HG03108 (cell line): ENCODE data around the gene PFDN6.

ENCODE experiments used
- ATAC-seq: cut with Tn5 transposase; IDR thresholded peaks from one replicate; pipeline ENCODE4 v1.9.1; 2021; ENCODE audit warnings: moderate library complexity; ENCODE audit not compliant: unreplicated experiment

Gene PFDN6

GRCh38 chr6:33294086-33294823 is 4.9 kb downstream of the PFDN6 start:
- ATAC-seq, result no peak

DNA sequence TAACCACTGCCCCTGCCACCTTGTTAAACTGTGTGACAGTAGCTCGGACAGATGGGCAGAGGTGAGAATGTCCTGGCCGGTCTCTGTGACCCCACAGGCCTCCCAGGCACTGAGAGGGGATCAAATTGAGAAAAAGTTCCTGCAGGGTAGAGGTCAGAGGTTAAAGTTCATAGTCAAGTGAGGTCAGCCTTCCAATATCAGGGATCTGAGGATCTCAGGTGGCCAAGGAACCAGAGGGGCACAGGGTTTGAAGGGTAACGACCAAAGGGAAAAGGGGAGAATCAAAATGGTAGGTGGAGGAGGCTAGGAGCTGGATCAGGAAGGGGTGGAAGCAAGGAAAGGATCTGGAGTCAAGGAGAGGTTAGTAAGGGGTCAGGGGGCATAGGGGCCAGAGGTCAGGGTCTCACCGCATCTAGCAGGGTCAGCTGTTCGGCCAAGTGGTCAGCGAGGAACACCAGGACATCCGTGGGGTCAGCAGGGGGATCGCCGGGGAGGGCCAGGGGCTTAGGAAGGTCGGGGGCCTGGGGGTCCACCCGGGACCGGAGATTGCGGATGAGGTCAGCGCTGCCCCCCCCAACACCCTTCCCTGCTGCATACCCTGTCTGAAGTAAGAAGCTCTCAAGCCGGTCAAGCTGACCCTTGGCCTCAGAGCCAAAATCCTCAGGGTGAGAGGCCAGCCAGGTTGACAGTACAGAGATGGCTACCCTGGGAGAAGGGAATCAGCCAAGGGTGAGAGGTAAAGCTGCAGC is 6.4 kb downstream of the PFDN6 start:
- no peak for ATAC-seq

GRCh38 chr6:33296797-33297405 is 7.5 kb downstream of the PFDN6 start:
- ATAC-seq, result no peak

DNA sequence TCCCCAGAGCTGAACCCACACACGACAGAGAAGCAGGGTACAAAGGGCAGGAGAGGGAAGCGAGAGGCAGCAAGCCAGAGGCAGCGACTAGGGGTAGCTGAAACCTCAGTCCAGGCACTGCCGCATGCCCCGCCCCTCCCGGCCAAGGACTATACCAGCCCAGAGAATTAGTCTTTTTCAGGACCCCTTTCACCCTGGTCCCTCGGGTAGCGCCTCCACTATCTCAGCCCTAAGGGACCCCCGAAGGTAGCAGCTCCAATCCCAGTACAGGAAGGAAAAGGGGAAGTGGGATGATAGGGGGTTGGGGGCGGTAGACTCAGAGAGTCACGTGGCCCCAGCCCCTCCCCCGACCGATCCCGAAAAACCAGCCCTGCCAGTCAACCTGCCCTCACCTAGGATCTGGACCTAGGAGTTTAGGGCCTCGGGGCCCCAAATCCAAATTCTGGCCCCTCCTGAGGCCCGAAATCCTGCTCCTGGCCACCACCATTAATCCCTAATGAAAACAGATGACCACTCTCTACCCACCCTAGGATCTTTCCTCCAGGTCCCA is 8.1 kb downstream of the PFDN6 start:
- ATAC-seq, result no peak

GRCh38 chr6:33297956-33298772 is 8.8 kb downstream of the PFDN6 start:
- no peak for ATAC-seq

DNA sequence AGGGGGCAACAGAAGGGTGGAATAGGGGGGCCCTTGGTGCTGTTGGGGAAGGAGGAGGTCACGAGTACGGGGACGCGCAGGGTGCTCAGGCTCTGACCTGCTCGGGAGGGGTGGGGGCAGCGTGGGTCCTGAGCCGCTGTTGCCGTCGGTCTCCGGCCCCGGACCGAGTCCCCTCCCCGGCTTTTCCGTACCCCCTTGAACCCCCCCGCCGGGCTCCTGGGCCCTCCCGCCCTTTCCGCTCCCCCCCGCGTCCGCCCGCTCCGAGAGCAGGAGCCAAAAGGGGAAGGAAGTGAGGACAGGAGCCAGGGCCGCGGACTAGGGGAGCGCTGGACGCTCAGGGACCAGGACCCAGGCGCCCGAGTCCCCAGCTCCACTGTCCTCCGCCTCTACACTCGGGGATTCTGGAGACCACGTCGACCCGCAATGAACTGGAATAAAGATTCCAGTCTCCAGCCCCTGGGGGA is 9.4 kb downstream of the PFDN6 start, which contains the start of gene RGL2:
Gene RGL2 (minus strand): TSS at position 170 of the 464 bp plus-strand sequence. CDS start 332 bp downstream, outside the sequence.
- ATAC-seq, result peak; percentile 16

DNA sequence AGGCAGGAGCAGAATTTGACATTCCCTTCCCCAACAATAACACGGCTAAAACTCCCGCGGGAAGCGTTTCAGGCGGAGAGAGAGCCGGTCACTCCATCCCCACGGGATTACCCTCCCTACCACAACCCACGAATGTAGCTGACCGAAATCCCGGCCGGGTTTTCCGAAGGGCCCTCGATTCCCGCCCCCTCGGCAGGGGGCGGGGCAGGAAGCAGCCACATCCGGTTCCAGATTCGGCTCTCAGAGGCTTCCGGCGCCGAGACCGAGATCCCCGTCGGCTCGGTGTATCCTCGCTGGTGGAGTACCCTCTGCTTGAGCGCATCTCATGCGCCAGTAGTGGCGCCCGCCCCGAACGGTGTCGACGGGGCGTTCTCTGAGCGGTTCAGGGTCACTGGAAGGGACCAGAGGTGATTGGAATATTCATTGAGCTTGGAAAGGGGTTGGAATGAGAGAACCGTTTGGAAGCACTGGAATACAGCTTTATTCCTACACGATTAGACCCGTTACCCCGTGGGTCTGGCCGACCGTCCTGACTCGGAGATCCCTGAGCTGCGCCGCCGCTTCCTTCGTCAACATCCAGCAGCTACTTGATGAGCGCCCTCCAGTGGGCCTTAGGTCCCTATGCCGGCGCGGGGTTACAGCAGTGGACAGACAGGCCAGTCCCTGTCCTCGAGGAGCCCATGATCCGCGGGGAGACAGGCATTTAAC is 10.0 kb downstream of the PFDN6 start:
- peak; percentile 75 for ATAC-seq

GRCh38 chr6:33301877-33302276 is 12.5 kb downstream of the PFDN6 start:
- no peak for ATAC-seq

DNA sequence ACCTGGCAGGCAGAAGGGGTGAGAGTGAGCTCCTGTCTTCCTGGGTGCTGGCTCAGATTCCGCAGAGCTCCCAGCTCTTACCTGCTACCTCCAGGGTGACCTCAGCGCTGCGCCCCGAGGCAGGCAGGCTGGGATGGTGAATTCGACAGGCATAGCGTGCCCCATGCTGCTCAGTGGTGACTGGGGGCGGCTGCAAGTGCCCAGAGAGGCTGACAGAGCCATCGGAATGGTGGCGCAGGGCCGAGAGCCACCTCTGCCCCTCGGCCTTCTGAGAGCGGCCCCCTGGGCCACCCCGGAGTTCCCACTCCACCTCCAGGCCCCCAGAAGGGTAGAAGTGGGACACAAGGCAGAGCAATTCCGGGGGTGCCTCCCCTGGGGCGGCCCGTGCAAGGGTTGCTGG is 14.8 kb downstream of the PFDN6 start:
- ATAC-seq, result no peak

DNA sequence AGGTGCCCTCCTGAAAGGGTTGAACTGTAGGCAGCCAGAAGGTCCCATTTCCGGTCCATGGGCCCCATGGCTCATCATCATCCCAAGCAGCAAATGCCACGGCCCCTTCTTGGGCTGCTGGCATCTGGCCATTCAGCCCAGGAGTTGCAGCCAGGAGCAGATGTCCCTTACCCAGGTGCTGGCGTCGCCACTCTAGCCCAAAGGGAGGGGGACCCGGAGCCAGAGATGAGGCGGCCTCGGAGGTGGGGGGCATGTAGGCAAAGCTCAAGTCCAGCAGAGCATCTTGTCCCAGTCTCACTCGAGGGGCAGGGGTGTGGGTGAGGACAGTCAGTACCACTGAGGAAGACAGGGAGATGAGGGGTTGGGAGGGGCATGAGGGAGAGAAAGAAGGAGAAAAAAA is 15.7 kb downstream of the PFDN6 start:
- no peak for ATAC-seq

GRCh38 chr6:33306356-33306755 is 17.0 kb downstream of the PFDN6 start:
- ATAC-seq, result no peak

- peak; percentile 31 for ATAC-seq
These were observed 23.1 kb downstream of the PFDN6 start for GRCh38 chr6:33312361-33313104.

DNA sequence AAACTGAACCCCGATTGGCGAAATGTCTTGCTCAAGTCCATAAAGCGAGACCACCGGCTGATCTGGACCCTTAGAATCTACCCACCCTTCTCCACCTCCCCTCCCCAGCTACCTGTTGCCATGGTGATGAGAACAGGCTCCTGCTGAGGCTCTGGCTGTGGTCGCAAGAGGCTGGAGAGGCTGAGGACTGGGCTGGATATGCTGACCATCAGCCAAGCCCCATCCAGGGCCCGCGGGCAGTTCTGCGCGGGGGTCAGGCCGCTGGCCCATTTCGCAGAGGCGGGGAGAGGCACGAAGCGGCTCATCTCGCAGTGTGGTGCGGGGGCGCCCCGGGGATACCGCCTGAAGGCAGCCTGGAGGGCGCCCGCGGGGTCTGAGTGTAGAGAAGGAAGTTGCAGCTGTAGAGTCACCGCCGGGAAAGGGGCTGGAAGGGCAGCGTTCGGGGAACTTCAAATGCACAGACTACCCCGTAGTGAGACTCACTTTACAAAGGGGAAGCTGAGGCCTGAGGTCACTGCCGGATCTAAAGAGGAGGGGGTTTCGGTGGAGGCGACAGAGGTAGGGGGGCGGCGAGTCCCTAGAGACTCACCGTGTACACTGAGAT is 23.8 kb downstream of the PFDN6 start:
- peak; percentile 6 for ATAC-seq

- ATAC-seq, result peak; percentile 35
These were observed 24.5 kb downstream of the PFDN6 start, which contains the start of gene TAPBP for GRCh38 chr6:33313709-33314514. TAPBP (minus strand) TSS chr6:33314078; CDS start chr6:33314041, 37 bp downstream.

- no peak for ATAC-seq
These were observed 25.1 kb downstream of the PFDN6 start for GRCh38 chr6:33314515-33314942.

DNA sequence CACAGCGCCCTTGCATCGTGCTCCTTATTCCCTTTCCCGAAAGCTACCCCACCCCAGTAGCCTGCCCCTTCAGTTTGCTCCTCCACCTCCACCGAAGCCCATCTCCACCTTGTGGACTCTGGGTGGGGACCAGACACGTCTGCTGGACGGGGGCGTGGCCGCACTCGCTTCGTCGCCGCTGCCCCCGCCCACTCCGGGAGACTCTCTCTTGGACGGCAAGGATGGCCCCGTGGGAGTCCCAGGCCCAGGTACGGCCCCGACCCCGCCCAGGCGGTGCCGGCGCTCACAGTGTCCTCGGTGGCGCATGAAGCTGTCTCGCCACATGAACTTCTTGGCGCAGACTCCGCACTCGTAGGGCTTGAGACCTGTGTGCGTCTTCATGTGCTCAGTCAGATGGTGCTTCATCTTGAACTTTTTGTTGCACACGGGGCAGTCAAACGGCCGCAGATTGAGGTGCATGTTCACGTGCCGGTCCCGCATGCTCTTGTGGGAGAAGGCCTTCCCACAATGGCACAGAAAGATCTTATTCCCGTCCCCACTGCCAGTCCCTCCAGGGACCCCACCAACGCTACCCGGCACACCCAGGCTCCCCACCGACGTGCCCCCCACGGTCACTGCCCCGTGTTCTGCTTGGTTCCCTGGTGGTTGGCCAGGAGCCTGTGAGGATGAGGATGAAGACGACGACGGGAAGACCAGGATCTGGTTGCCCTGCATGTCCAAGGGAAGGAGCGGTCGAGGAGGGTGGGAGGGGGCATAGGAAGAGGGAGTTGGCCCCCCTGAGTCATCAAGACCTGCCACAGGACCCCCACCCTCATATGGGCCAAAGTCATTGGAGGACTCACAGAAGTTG is 25.8 kb downstream of the PFDN6 start:
- no peak for ATAC-seq
